ENCODE measurements around the gene CHD6.

GRCh38 chr20:41505184-41505583 is 113.0 kb downstream of the CHD6 start:
- no peak for TF ChIP-seq EZH2 (IDR thresholded peaks at IDR 0.05)
- no peak for TF ChIP-seq POLR2AphosphoS5 (IDR thresholded peaks at IDR 0.05; ENCODE audit: borderline replicate concordance, low read depth, low read length)
- TF ChIP-seq FOXP2 (optimal IDR thresholded peaks at IDR 0.05; ENCODE audit: control extremely low read depth, extremely low read length, insufficient read depth): no peak

All from SK-N-MC (cell line).